Liver (tissue), 3 donors: ENCODE measurements around the gene UROC1.

ENCODE experiments used
- EGR1 ChIP-seq, 2 donors: IDR thresholded peaks; 2 replicates each; pipeline ENCODE4 v1.6.1; 2016 to 2018; ENCODE audit warnings: antibody characterized with exemption in 2 of 2, low read depth in 2 of 2
- GABPA ChIP-seq, 2 donors: IDR thresholded peaks in 1 of 2; conservative IDR thresholded peaks in 1 of 2; 2 replicates each; pipeline ENCODE4 v1.6.1; 2016; ENCODE audit warnings: antibody characterized with exemption in 2 of 2, mild to moderate bottlenecking in 1 of 2, moderate library complexity in 1 of 2
- HNF4A ChIP-seq, 2 donors: conservative IDR thresholded peaks; 2 replicates each; pipeline ENCODE4 v1.6.1; 2016; ENCODE audit warnings: antibody characterized with exemption in 2 of 2, mild to moderate bottlenecking in 2 of 2
- RAD21 ChIP-seq, 2 donors: IDR thresholded peaks; 2 replicates each; pipeline ENCODE4 v1.6.1; 2016; ENCODE audit warnings: antibody characterized with exemption in 2 of 2, mild to moderate bottlenecking in 2 of 2
- RXRA ChIP-seq, 2 donors: IDR thresholded peaks; 2 replicates each; pipeline ENCODE4 v1.6.1; 2017 to 2018; ENCODE audit warnings: antibody characterized with exemption in 2 of 2, mild to moderate bottlenecking in 1 of 2
- TAF1 ChIP-seq: conservative IDR thresholded peaks from 2 replicates; pipeline ENCODE4 v1.6.1; 2016; ENCODE audit warnings: antibody characterized with exemption, mild to moderate bottlenecking
- YY1 ChIP-seq: IDR thresholded peaks from 2 replicates; pipeline ENCODE4 v1.6.1; 2016; ENCODE audit warnings: antibody characterized with exemption, mild to moderate bottlenecking
- TF ChIP-seq, protein P1 (sequence below): IDR thresholded peaks from 2 replicates; pipeline ENCODE4 v1.6.1; 2016; ENCODE audit warnings: antibody characterized with exemption, mild to moderate bottlenecking
- TF ChIP-seq, protein P2 (sequence below): fragments of 150-350 bp; IDR thresholded peaks from 2 replicates; pipeline ENCODE4 v1.5.1; 2017; ENCODE audit warnings: improper control_type of control experiment, low read depth, low read length; ENCODE audit not compliant: missing input control
- TF ChIP-seq, protein P3 (sequence below): IDR thresholded peaks from 2 replicates; pipeline ENCODE4 v1.6.1; 2016; ENCODE audit warnings: antibody characterized with exemption
- TF ChIP-seq, protein P4 (sequence below): IDR thresholded peaks from 2 replicates; pipeline ENCODE4 v1.6.1; 2016; ENCODE audit warnings: antibody characterized with exemption
- donor health status: healthy.
- donor health status: healthy.

DNA sequence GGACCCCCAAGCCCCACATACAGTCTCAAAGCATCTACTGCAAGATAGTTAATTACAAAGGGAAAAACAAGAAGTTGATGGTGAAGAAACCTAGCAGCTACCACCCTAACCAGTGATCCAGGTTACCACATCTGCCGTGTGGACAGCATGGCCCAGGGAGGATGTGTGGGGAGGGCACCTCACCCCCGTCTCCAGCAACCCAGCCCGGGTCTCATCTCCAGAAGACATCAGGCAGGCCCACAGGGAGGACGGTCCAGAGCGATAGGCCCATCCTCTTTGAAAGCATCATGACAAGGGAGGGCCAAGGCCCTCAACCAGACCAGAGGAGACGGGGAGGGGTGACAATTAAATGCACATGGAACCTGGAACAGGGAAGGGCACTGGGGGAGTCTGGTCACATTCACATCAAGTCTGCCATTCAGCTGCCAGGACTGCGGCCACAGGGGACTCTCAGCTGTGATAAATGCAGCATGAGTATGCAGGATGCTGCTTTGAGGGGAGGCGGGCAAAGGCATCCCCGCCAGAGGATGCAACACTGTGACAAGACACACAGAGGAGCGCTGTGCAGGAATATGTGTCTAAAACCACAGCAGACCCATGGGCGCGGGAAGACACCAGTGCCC lies 60.7 kb downstream of the UROC1 start:
- TF ChIP-seq RAD21 (IDR thresholded peaks at IDR 0.05) (no peak), TAF1 (no peak), GABPA (IDR thresholded peaks at IDR 0.05 in 1 of 2, conservative IDR thresholded peaks at IDR 0.05 in 1 of 2) (no peak), YY1 (no peak), EGR1 (IDR thresholded peaks at IDR 0.05; ENCODE audit: low read depth in 2 of 2) (no peak), RXRA (IDR thresholded peaks at IDR 0.05) (no peak), HNF4A (conservative IDR thresholded peaks at IDR 0.05) (no peak)
- TF ChIP-seq, protein P1, sequence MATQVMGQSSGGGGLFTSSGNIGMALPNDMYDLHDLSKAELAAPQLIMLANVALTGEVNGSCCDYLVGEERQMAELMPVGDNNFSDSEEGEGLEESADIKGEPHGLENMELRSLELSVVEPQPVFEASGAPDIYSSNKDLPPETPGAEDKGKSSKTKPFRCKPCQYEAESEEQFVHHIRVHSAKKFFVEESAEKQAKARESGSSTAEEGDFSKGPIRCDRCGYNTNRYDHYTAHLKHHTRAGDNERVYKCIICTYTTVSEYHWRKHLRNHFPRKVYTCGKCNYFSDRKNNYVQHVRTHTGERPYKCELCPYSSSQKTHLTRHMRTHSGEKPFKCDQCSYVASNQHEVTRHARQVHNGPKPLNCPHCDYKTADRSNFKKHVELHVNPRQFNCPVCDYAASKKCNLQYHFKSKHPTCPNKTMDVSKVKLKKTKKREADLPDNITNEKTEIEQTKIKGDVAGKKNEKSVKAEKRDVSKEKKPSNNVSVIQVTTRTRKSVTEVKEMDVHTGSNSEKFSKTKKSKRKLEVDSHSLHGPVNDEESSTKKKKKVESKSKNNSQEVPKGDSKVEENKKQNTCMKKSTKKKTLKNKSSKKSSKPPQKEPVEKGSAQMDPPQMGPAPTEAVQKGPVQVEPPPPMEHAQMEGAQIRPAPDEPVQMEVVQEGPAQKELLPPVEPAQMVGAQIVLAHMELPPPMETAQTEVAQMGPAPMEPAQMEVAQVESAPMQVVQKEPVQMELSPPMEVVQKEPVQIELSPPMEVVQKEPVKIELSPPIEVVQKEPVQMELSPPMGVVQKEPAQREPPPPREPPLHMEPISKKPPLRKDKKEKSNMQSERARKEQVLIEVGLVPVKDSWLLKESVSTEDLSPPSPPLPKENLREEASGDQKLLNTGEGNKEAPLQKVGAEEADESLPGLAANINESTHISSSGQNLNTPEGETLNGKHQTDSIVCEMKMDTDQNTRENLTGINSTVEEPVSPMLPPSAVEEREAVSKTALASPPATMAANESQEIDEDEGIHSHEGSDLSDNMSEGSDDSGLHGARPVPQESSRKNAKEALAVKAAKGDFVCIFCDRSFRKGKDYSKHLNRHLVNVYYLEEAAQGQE, result no peak
- TF ChIP-seq, protein P2, sequence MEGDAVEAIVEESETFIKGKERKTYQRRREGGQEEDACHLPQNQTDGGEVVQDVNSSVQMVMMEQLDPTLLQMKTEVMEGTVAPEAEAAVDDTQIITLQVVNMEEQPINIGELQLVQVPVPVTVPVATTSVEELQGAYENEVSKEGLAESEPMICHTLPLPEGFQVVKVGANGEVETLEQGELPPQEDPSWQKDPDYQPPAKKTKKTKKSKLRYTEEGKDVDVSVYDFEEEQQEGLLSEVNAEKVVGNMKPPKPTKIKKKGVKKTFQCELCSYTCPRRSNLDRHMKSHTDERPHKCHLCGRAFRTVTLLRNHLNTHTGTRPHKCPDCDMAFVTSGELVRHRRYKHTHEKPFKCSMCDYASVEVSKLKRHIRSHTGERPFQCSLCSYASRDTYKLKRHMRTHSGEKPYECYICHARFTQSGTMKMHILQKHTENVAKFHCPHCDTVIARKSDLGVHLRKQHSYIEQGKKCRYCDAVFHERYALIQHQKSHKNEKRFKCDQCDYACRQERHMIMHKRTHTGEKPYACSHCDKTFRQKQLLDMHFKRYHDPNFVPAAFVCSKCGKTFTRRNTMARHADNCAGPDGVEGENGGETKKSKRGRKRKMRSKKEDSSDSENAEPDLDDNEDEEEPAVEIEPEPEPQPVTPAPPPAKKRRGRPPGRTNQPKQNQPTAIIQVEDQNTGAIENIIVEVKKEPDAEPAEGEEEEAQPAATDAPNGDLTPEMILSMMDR, result no peak
- TF ChIP-seq, protein P3, sequence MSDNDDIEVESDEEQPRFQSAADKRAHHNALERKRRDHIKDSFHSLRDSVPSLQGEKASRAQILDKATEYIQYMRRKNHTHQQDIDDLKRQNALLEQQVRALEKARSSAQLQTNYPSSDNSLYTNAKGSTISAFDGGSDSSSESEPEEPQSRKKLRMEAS, result no peak
- TF ChIP-seq, protein P4, sequence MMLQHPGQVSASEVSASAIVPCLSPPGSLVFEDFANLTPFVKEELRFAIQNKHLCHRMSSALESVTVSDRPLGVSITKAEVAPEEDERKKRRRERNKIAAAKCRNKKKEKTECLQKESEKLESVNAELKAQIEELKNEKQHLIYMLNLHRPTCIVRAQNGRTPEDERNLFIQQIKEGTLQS, result no peak
